H9 (cell line): ENCODE measurements around the gene WDR64. TPM values are rescaled to one million over a fixed set of nuclear protein-coding genes. Genes with fewer than 3 reads are reported as not detected.

Source experiments
- DNase-seq: peaks from one replicate; pipeline ENCODE4 v3.0.0-alpha.2; 2017
- H2AFZ ChIP-seq: one replicate; pipeline ENCODE4 v1.6.1; 2013; ENCODE audit warnings: mild to moderate bottlenecking, low read length, control low read depth, moderate library complexity
- H2AK5ac ChIP-seq: 2 replicates; pipeline ENCODE4 v1.6.1; 2013; ENCODE audit warnings: low read length, control low read depth, mixed read lengths; ENCODE audit not compliant: insufficient read length
- H2BK120ac ChIP-seq: one replicate; pipeline ENCODE4 v1.6.1; 2013; ENCODE audit warnings: low read depth, mild to moderate bottlenecking, low read length, control low read depth, inconsistent platforms; ENCODE audit not compliant: poor library complexity, severe bottlenecking
- H2BK12ac ChIP-seq: 2 replicates; pipeline ENCODE4 v1.6.1; 2013; ENCODE audit warnings: low read length, control low read depth, mixed read lengths, low read depth; ENCODE audit not compliant: insufficient read length
- H2BK15ac ChIP-seq: 2 replicates; pipeline ENCODE4 v1.6.1; 2013; ENCODE audit warnings: low read depth, low read length, control low read depth
- H2BK20ac ChIP-seq: one replicate; pipeline ENCODE4 v1.6.1; 2013; ENCODE audit warnings: low read depth, mild to moderate bottlenecking, low read length, control low read depth, inconsistent platforms; ENCODE audit not compliant: poor library complexity, severe bottlenecking
- H2BK5ac ChIP-seq: 2 replicates; pipeline ENCODE4 v1.6.1; 2013; ENCODE audit warnings: low read length, control low read depth, mixed read lengths; ENCODE audit not compliant: insufficient read length
- H3K14ac ChIP-seq: 2 replicates; pipeline ENCODE4 v1.6.1; 2013; ENCODE audit warnings: low read length, control low read depth; ENCODE audit not compliant: insufficient read depth
- H3K18ac ChIP-seq: 2 replicates; pipeline ENCODE4 v1.6.1; 2013; ENCODE audit warnings: low read depth, mild to moderate bottlenecking, mixed read lengths, low read length, control low read depth; ENCODE audit not compliant: insufficient read length
- H3K23ac ChIP-seq: 2 replicates; pipeline ENCODE4 v1.6.1; 2013; ENCODE audit warnings: low read length, control low read depth, mixed read lengths, low read depth; ENCODE audit not compliant: insufficient read length
- H3K23me2 ChIP-seq: 2 replicates; pipeline ENCODE4 v1.6.1; 2013; ENCODE audit warnings: low read depth, mild to moderate bottlenecking, mixed read lengths, low read length, control low read depth; ENCODE audit not compliant: insufficient read length, poor library complexity, severe bottlenecking
- H3K27ac ChIP-seq: 2 replicates; pipeline ENCODE4 v1.5.1; 2013; ENCODE audit warnings: low read length, control low read depth, mixed read lengths, low read depth; ENCODE audit not compliant: insufficient read length
- H3K27me3 ChIP-seq: 2 replicates; pipeline ENCODE4 v1.6.1; 2013; ENCODE audit warnings: low read length, control low read depth, inconsistent platforms; ENCODE audit not compliant: insufficient read depth
- H3K4ac ChIP-seq: 2 replicates; pipeline ENCODE4 v1.6.1; 2013; ENCODE audit warnings: low read depth, mild to moderate bottlenecking, control low read depth, inconsistent platforms, low read length, moderate library complexity
- H3K4me1 ChIP-seq: 2 replicates; pipeline ENCODE4 v1.6.1; 2013; ENCODE audit warnings: low read length, control low read depth, inconsistent platforms; ENCODE audit not compliant: insufficient read depth
- H3K4me2 ChIP-seq: 2 replicates; pipeline ENCODE4 v1.6.1; 2013; ENCODE audit warnings: low read length, control low read depth, mixed read lengths; ENCODE audit not compliant: insufficient read length, insufficient read depth
- H3K56ac ChIP-seq: 2 replicates; pipeline ENCODE4 v1.6.1; 2013; ENCODE audit warnings: low read depth, mild to moderate bottlenecking, mixed read lengths, low read length, control low read depth; ENCODE audit not compliant: insufficient read length
- H3K79me1 ChIP-seq: 2 replicates; pipeline ENCODE4 v1.6.1; 2013; ENCODE audit warnings: low read depth, mild to moderate bottlenecking, moderate library complexity, low read length, control low read depth, inconsistent platforms; ENCODE audit not compliant: insufficient read depth, poor library complexity, severe bottlenecking
- H3K79me2 ChIP-seq: 2 replicates; pipeline ENCODE4 v1.6.1; 2013; ENCODE audit warnings: low read length, control low read depth, inconsistent platforms; ENCODE audit not compliant: insufficient read depth
- H3K9ac ChIP-seq: 2 replicates; pipeline ENCODE4 v1.6.1; 2013; ENCODE audit warnings: low read length, control low read depth, mixed read lengths; ENCODE audit not compliant: insufficient read length; ENCODE audit errors: extremely low read depth
- H3K9me3 ChIP-seq: one replicate; pipeline ENCODE4 v1.6.1; 2013; ENCODE audit warnings: low read depth, low read length, inconsistent platforms; ENCODE audit not compliant: control insufficient read depth
- H3T11ph ChIP-seq: one replicate; pipeline ENCODE4 v1.6.1; 2013; ENCODE audit warnings: mild to moderate bottlenecking, low read length, control low read depth, inconsistent platforms
- H4K20me1 ChIP-seq: one replicate; pipeline ENCODE4 v1.6.1; 2013; ENCODE audit not compliant: control insufficient read depth, insufficient read length, insufficient read depth
- H4K5ac ChIP-seq: 2 replicates; pipeline ENCODE4 v1.6.1; 2013; ENCODE audit warnings: low read depth, mild to moderate bottlenecking, mixed read lengths, low read length, control low read depth; ENCODE audit not compliant: insufficient read length
- H4K8ac ChIP-seq: replicated peaks from 2 replicates; pipeline ENCODE4 v1.6.1; 2013; ENCODE audit warnings: low read length, control low read depth, mixed read lengths, low read depth; ENCODE audit not compliant: insufficient read length
- H4K91ac ChIP-seq: 2 replicates; pipeline ENCODE4 v1.6.1; 2013; ENCODE audit warnings: low read depth, mild to moderate bottlenecking, moderate library complexity, mixed read lengths, low read length, control low read depth; ENCODE audit not compliant: insufficient read length
- H3K27ac Mint-ChIP-seq, 3 experiments: 2 replicates in 2 of 3; 3 replicates in 1 of 3; pipeline ENCODE4 v1.8.0; 2020 to 2021; ENCODE audit warnings: mixed read lengths in 3 of 3, mild to moderate bottlenecking in 1 of 3, moderate library complexity in 1 of 3
- H3K27me3 Mint-ChIP-seq: 2 replicates; pipeline ENCODE4 v1.8.0; 2021; ENCODE audit warnings: low read depth, mild to moderate bottlenecking, moderate library complexity, mixed read lengths
- H3K36me3 Mint-ChIP-seq, 3 experiments: 2 replicates in 2 of 3; 3 replicates in 1 of 3; pipeline ENCODE4 v1.8.0; 2020 to 2021; ENCODE audit warnings: low read depth in 3 of 3, mixed read lengths in 3 of 3; ENCODE audit not compliant: insufficient read depth in 1 of 3
- H3K4me1 Mint-ChIP-seq, 2 experiments: 2 replicates each; pipeline ENCODE4 v1.8.0; 2020; ENCODE audit warnings: mixed read lengths in 2 of 2
- H3K4me3 Mint-ChIP-seq, 2 experiments: 2 replicates in 1 of 2; 3 replicates in 1 of 2; pipeline ENCODE4 v1.8.0; 2020 to 2021; ENCODE audit warnings: mild to moderate bottlenecking in 2 of 2, mixed read lengths in 2 of 2, moderate library complexity in 1 of 2
- H3K9me3 Mint-ChIP-seq, 2 experiments: 2 replicates in 1 of 2; 3 replicates in 1 of 2; pipeline ENCODE4 v1.8.0; 2020; ENCODE audit warnings: mild to moderate bottlenecking in 2 of 2, mixed read lengths in 2 of 2, moderate library complexity in 1 of 2
- WGBS: extraction: QIAGEN DNeasy Blood & Tissue Kit; methylation state at CpG from one replicate; pipeline ENCODE4 v1.1.7; 2013; ENCODE audit warnings: missing lambda C conversion rate, low lambda C conversion rate, mixed read lengths; ENCODE audit not compliant: insufficient read length; ENCODE audit errors: extremely low coverage; 5-methylcytosine and 5-hydroxymethylcytosine counted together
- total RNA-seq: library from RNA; stranded (reverse); gene quantifications from 2 replicates; pipeline ENCODE4 v1.2.1, GENCODE V29; 2021
- TF ChIP-seq, protein P1 (sequence below): fragments of 200-600 bp; sonication (generic); conservative IDR thresholded peaks from 3 replicates; pipeline ENCODE4 v1.8.0; 2021; ENCODE audit warnings: antibody characterized with exemption, mild to moderate bottlenecking

WDR64 gene
- total RNA-seq, 1 experiment from 2014 or later: not detected

DNA sequence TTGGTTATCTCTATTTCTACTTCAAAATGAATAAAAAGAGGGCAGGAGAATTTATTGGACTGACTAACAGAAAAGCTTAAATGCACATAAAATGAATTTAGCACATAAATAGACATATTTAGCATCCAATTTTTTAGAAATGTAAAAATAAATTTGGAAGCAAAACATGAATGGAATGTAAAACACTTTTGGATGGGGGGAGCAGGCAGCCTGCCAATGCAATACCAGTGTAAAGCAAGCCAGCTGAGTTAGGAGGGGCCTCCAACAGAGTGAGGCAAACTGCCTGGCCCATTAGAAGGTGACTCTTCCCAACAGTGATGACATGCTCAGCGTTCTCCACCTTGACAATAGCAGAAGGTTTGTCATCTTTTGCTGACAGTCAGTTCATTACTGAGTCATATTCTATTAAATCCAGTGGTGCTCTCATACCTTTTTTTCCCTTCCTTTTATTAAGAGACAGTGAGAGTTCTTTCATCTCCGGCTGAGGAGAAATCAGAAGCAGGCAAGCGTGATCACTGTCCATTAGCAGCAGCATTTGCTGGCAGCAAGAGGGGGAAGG is 176.5 kb downstream of the WDR64 start:
- WGBS: no CpG with 5 or more reads among the region's 3 CpGs

More for the DNA sequence above, 176.5 kb downstream of the WDR64 start:
- no peak overlapping the region for H3T11ph ChIP-seq
- no peak overlapping the region for H2BK12ac ChIP-seq
- H2AK5ac ChIP-seq: no peak overlapping the region
- H3K4me3 Mint-ChIP-seq: no peak overlapping the region
- no peak overlapping the region for H4K5ac ChIP-seq
- H2BK15ac ChIP-seq: no peak overlapping the region
- H3K27me3 Mint-ChIP-seq: peaks cover 2% of the 10 kb centered on the region; the same call in 1 of the 2 replicates
- H3K9me3 ChIP-seq: no peaks in the 10 kb centered on the region
- no peak overlapping the region for H3K14ac ChIP-seq
- no peak overlapping the region for H3K4me2 ChIP-seq
- H3K36me3 Mint-ChIP-seq: no peaks in the 10 kb centered on the region
- no peaks in the 10 kb centered on the region for H4K20me1 ChIP-seq
- no peak overlapping the region for H3K9ac ChIP-seq
- no peak overlapping the region for H2AFZ ChIP-seq
- H3K27ac ChIP-seq: no peak overlapping the region
- no peaks in the 10 kb centered on the region for H3K4me1 ChIP-seq
- no peak overlapping the region for H4K91ac ChIP-seq
- H3K9me3 Mint-ChIP-seq: no peaks in the 10 kb centered on the region
- peaks cover 0 to 3% of the 10 kb centered on the region in 2 experiments; a peak in 1 of 4 replicates for H3K4me1 Mint-ChIP-seq
- H3K23ac ChIP-seq: no peak overlapping the region
- no peak overlapping the region for H3K4ac ChIP-seq
- no peaks in the 10 kb centered on the region for H3K79me1 ChIP-seq
- H3K18ac ChIP-seq: no peak overlapping the region
- no peaks in the 10 kb centered on the region for H3K23me2 ChIP-seq
- no peak overlapping the region for H2BK120ac ChIP-seq
- H3K27me3 ChIP-seq: no peaks in the 10 kb centered on the region
- DNase-seq: no peak
- H2BK20ac ChIP-seq: no peak overlapping the region
- H3K56ac ChIP-seq: no peak overlapping the region
- no peak overlapping the region for H3K27ac Mint-ChIP-seq
- no peak overlapping the region for H2BK5ac ChIP-seq
- no peaks in the 10 kb centered on the region for H3K79me2 ChIP-seq
- TF ChIP-seq, protein P1, sequence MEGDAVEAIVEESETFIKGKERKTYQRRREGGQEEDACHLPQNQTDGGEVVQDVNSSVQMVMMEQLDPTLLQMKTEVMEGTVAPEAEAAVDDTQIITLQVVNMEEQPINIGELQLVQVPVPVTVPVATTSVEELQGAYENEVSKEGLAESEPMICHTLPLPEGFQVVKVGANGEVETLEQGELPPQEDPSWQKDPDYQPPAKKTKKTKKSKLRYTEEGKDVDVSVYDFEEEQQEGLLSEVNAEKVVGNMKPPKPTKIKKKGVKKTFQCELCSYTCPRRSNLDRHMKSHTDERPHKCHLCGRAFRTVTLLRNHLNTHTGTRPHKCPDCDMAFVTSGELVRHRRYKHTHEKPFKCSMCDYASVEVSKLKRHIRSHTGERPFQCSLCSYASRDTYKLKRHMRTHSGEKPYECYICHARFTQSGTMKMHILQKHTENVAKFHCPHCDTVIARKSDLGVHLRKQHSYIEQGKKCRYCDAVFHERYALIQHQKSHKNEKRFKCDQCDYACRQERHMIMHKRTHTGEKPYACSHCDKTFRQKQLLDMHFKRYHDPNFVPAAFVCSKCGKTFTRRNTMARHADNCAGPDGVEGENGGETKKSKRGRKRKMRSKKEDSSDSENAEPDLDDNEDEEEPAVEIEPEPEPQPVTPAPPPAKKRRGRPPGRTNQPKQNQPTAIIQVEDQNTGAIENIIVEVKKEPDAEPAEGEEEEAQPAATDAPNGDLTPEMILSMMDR: no peak
- no peak overlapping the region for H4K8ac ChIP-seq
